LHCN-M2 (cell line): ENCODE measurements around the gene SALL3. TPM values are rescaled to one million over a fixed set of nuclear protein-coding genes. Genes with fewer than 3 reads are reported as not detected.
"Not testable (repeated sequence)": the region's sequence is repeated elsewhere in the genome, so short reads cannot be mapped to it uniquely, and the experiment has no call there.

Experiments used
- DNase-seq: peaks from one replicate; pipeline ENCODE4 v3.0.0-alpha.2; 2012; ENCODE audit warnings: low read depth
- polyA plus RNA-seq: library from polyadenylated mRNA; unstranded; fragments of >200 nt; gene quantifications from one replicate; pipeline ENCODE4 v1.2.1, GENCODE V29; 2012; ENCODE audit warnings: missing spikeins
- total RNA-seq: library from RNA; depleted of rRNA; stranded (reverse); fragments of >200 nt; gene quantifications from 2 replicates; pipeline ENCODE4 v1.2.3, GENCODE V29; 2014; rRNA removed

SALL3 gene
- total RNA-seq, result not detected in 2 replicates
- polyA plus RNA-seq, result not detected

DNA sequence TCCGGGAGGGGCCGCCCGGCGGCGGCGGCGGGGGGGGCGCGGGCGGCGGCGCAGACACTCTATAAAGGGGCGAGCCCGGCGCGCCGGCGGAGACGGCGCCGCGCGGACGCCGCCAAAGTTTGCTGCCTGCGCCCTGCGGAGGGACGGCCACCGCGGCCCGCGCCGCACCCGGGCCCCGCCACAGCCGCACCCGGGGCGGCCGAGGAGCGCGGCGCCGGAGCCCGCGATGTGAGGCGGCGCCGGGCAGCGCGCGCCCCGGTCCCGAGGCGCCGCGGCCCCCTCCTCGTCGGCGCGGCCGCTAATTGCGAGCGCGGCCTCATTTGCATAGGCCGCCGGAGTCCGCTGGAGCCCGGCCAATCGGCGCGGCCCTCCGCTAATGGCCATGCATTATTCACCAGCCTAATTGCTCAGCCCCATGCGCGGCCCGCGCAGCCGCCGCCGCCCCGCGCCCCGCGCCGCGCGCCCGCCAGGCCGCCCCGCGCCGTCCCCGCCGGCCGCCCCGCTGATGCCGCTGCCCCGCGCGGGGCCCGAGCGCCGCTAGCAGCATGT lies at the start of gene SALL3:
Gene SALL3 (plus strand): TSS at position 89 of the 549 bp plus-strand sequence. CDS start 457 bp downstream, at position 546.
- DNase-seq, result no peak

- DNase-seq, result no peak
Observed at GRCh38 chr18:78932281-78932680, 47.3 kb upstream of the SALL3 start.

- DNase-seq, result no peak
Observed at GRCh38 chr18:78934003-78934402, 45.6 kb upstream of the SALL3 start.

- DNase-seq, result no peak
Observed at GRCh38 chr18:78934551-78935225, 44.9 kb upstream of the SALL3 start.

GRCh38 chr18:78935406-78935805 lies 44.2 kb upstream of the SALL3 start:
- no peak for DNase-seq

- DNase-seq, result no peak
Observed at GRCh38 chr18:78936251-78937005, 43.2 kb upstream of the SALL3 start.

GRCh38 chr18:78937166-78937565 lies 42.5 kb upstream of the SALL3 start:
- DNase-seq, result no peak

DNA sequence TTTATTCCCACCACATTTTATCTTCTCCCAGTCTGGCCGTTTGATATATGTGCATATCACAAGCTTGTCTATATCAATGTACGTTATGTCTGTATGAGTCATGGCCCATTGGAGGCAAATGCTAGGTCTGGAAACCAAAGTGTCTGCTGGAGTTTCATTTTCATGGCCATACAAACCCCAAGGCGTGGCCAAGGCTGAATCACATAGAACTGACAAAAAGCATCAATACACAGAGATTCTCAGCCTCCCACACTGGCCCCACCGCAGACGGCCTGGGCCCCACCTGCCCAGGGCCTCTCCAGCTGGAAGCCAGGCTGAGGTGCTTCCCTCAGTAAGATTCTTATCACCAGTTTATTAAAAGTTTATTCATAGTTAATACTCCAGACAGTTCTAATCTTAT lies 40.5 kb upstream of the SALL3 start:
- DNase-seq, result no peak

DNA sequence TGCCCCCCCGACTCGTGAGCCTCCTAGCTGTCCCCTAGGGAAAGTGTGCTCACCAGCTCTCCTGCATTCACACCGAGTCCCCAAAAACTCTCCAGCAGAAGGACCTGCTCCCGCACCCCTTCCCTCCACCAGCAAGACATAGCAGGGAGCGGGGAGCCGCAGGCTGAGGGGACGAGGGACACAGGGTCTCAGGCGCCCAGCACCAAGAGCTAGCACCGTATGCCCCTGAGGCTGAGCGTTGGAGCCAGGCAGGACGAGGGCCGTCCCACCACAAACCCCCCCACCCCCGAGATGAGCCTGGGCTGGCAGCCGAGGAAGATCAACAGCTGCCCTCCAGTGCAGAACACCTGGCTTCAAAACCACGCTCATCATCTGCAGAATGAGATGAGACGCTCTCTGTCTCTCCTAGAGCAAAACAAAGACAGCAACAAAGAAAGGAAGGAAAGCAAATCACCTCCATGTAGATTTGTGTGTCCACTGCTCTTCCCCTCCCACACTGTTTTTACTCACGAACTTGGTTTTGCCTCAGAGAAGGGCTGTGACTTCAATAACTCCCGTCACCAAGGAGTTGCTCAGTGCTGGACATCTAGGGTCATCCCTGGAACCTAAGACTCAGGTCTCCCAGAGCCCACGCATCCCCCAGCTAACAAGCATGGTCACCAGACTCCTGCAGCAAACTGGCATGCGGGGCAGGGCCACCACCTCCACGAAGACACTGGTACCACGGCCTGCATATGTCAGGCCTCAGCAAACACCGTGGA lies 39.7 kb upstream of the SALL3 start:
- no peak for DNase-seq

DNA sequence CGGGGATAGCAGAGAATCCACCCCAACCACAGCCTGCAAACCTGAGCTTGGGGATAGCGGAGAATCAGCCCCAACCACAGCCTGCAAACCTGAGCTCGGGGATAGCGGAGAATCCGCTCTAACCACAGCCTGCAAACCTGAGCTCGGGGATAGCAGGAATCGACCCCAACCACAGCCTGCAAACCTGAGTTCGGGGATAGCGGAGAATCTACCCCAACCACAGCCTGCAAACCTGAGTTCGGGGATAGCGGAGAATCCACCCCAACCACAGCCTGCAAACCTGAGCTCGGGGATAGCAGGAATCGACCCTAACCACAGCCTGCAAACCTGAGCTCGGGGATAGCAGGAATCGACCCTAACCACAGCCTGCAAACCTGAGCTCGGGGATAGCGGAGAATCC lies 37.4 kb upstream of the SALL3 start:
- DNase-seq, result not testable (repeated sequence)

GRCh38 chr18:78945628-78946027 lies 34.0 kb upstream of the SALL3 start:
- no peak for DNase-seq

- no peak for DNase-seq
Observed at GRCh38 chr18:78947291-78947690, 32.3 kb upstream of the SALL3 start.

GRCh38 chr18:78948221-78948620 lies 31.4 kb upstream of the SALL3 start:
- no peak for DNase-seq

- no peak for DNase-seq
Observed at GRCh38 chr18:78948707-78949106, 30.9 kb upstream of the SALL3 start.

DNA sequence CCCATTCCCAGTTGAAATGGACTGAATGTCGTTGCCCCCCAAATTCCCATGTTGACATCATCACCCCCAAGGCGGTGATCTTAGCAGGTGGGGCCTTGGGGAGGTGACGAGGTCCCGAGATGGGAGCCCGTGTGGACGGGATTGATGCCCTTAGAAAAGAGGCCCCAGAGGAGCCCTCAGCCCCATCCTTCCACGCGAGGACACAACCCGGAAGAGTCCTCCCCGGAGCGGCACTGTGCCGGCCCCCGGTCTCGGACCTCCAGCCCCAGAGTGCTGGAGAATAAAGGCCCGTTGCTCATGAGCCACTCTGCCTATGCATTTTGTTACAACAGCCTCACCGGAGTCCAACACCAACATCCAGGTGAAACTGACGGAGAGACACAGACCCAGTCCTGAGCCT lies 30.4 kb upstream of the SALL3 start:
- no peak for DNase-seq

GRCh38 chr18:78950386-78950785 lies 29.2 kb upstream of the SALL3 start:
- no peak for DNase-seq

DNA sequence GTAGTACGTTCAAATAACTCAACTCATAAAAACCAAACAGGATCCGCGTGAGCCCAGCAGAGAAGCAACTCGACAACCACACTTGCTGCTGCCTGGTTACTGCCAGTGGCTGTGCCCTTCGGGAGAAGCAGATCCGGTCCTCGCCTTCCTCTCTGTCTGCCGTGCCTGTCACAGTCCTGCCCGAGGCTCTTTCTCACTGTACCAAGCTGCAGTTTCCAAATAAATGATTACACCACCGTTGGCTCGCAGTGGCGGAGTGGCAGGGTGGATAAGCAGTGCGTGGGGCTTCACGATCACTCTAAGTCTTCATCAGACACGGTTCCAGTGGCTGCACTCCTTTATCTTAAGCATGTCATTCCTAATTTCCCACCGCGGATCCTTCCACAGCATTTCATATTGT lies 26.1 kb upstream of the SALL3 start:
- DNase-seq, result no peak

DNA sequence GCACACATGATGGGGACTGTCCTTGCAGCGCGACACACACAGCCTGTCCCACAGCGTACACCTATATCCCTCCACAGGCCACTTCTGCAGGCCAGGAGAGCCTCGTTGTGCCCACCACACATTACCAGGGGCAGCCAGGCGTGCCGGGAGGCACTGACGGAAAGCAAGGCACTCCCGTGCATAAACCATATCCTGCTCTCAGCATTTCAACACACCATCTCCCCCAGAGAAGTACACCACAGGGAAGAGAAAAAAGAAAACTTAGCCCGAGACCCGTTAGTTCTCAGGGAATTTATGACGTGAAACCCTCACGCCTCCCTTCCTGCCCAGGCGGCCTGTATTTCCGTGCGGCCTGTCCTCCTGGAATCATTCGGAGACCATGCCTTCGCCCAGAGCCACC lies 24.6 kb upstream of the SALL3 start:
- no peak for DNase-seq

DNA sequence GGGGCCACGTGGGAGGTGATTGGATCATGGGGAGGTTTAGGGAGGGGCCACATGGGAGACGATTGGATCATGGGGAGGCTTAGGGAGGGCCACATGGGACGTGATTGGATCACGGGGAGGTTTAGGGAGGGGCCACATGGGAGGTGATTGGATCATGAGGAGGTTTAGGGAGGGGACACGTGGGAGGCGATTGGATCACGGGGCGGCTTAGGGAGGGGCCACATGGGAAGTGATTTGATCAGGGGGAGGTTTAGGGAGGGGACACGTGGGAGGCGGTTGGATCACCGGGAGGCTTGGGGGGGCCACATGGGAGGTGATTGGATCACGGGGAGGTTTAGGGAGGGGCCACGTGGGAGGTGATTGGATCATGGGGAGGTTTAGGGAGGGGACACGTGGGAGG lies 22.5 kb upstream of the SALL3 start:
- DNase-seq, result no peak

DNA sequence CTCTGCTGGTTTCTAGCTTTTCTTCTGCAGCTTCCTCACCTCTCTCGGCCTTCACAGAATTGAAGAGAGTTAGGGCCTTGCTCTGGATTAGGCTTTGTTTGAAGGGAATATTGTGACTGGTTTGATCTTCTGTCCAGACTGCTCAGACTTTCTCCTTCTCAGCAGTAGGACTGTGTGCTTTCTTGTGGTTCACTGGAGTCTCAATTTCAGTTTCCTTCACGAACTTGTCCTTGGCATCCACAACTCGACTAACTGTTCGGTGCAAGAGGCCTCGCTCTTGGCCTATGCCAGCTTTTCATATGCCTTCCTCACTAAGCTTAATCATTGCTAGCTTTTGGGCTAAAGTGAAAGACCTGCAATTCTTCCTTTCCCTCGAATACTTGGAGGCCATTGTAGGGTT lies 18.9 kb upstream of the SALL3 start:
- DNase-seq, result no peak

DNA sequence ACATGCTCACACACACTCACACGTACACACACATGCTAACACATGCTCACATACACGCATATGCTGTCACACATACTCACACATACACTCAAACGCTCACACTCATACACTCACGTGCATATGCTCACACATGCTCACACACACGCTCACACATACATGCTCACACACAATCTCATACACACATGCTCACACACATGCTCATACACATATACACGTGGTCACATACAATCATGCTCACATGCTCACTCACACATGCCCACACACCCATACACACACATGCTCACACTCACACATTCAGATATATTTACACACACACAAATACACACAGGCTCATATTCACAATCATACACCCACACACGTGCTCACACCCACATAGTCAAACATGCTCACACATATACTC lies 17.5 kb upstream of the SALL3 start:
- no peak for DNase-seq

- DNase-seq, result not testable (repeated sequence)
Observed at GRCh38 chr18:78964727-78965126, 14.9 kb upstream of the SALL3 start.
